GM23338 (cell line): ENCODE measurements around the gene MTMR6. TPM values are rescaled to one million over a fixed set of nuclear protein-coding genes. Genes with fewer than 3 reads are reported as not detected.

ENCODE experiments used
- ATAC-seq: fragments of 200-7000 bp; cut with Tn5 transposase; 3 replicates; pipeline ENCODE4 v1.9.1; 2020
- DNase-seq: peaks from one replicate; pipeline ENCODE4 v3.0.0-alpha.2; 2015; ENCODE audit warnings: low spot score
- H2AFZ ChIP-seq: fragments of 200-600 bp; sonication (generic); 2 replicates; pipeline ENCODE4 v1.8.0; 2016; ENCODE audit warnings: antibody characterized with exemption, mild to moderate bottlenecking, moderate library complexity
- H3F3A ChIP-seq: fragments of 200-600 bp; sonication (generic); replicated peaks from 2 replicates; pipeline ENCODE4 v1.8.0; 2017; ENCODE audit warnings: antibody characterized with exemption, mixed run types, low read depth
- H3K27ac ChIP-seq: fragments of 200-600 bp; sonication (generic); 2 replicates; pipeline ENCODE4 v1.6.1; 2016; ENCODE audit warnings: low read depth
- H3K27me3 ChIP-seq: fragments of 200-600 bp; sonication (generic); 2 replicates; pipeline ENCODE4 v1.8.0; 2016; ENCODE audit warnings: mild to moderate bottlenecking, mixed run types, moderate library complexity; ENCODE audit not compliant: insufficient read depth
- H3K36me3 ChIP-seq: fragments of 200-600 bp; sonication (generic); 2 replicates; pipeline ENCODE4 v1.8.0; 2016; ENCODE audit warnings: mild to moderate bottlenecking; ENCODE audit not compliant: insufficient read depth
- H3K4me1 ChIP-seq: fragments of 200-600 bp; sonication (generic); 2 replicates; pipeline ENCODE4 v1.8.0; 2016; ENCODE audit warnings: mild to moderate bottlenecking, moderate library complexity; ENCODE audit not compliant: insufficient read depth
- H3K4me2 ChIP-seq: fragments of 200-600 bp; sonication (generic); 2 replicates; pipeline ENCODE4 v1.7.1; 2017; ENCODE audit warnings: mixed run types
- H3K4me3 ChIP-seq: fragments of 200-600 bp; sonication (generic); 2 replicates; pipeline ENCODE4 v1.6.1; 2016; ENCODE audit warnings: mixed run types
- H3K79me2 ChIP-seq: fragments of 200-600 bp; sonication (generic); replicated peaks from 2 replicates; pipeline ENCODE4 v1.8.0; 2017; ENCODE audit warnings: mild to moderate bottlenecking; ENCODE audit not compliant: insufficient read depth
- H3K9me2 ChIP-seq: fragments of 200-600 bp; sonication (generic); 2 replicates; pipeline ENCODE4 v1.8.0; 2017; ENCODE audit not compliant: insufficient read depth
- H4K20me1 ChIP-seq: fragments of 200-600 bp; sonication (generic); replicated peaks from 2 replicates; pipeline ENCODE4 v1.8.0; 2017; ENCODE audit warnings: mild to moderate bottlenecking; ENCODE audit not compliant: insufficient read depth
- H3K27ac Mint-ChIP-seq: 2 replicates; pipeline ENCODE4 v1.8.0; 2020; ENCODE audit warnings: inconsistent platforms, mild to moderate bottlenecking, moderate library complexity, mixed read lengths
- H3K27me3 Mint-ChIP-seq: 3 replicates; pipeline ENCODE4 v1.8.0; 2022; ENCODE audit warnings: low read depth, mild to moderate bottlenecking, moderate library complexity, mixed read lengths, inconsistent platforms; ENCODE audit not compliant: insufficient read depth, poor library complexity
- H3K36me3 Mint-ChIP-seq: 3 replicates; pipeline ENCODE4 v1.8.0; 2021; ENCODE audit warnings: low read depth, mild to moderate bottlenecking, inconsistent platforms, moderate library complexity, mixed read lengths
- H3K4me1 Mint-ChIP-seq: 3 replicates; pipeline ENCODE4 v1.8.0; 2020; ENCODE audit warnings: mild to moderate bottlenecking, inconsistent platforms, mixed read lengths
- H3K4me3 Mint-ChIP-seq: 3 replicates; pipeline ENCODE4 v1.8.0; 2021; ENCODE audit warnings: moderate library complexity, mild to moderate bottlenecking, inconsistent platforms, mixed read lengths
- H3K9me3 Mint-ChIP-seq: 3 replicates; pipeline ENCODE4 v1.8.0; 2020; ENCODE audit warnings: moderate library complexity, mild to moderate bottlenecking, inconsistent platforms, mixed read lengths
- CREB1 ChIP-seq: fragments of 250-450 bp; sonication (Bioruptor Pico); IDR thresholded peaks from 2 replicates; pipeline ENCODE4 v1.5.0; 2020; ENCODE audit warnings: low read depth, mild to moderate bottlenecking, moderate library complexity
- ZNF331 ChIP-seq: fragments of 250-450 bp; sonication (Bioruptor Pico); IDR thresholded peaks from 2 replicates; pipeline ENCODE4 v1.5.0; 2020; ENCODE audit warnings: low read depth, mild to moderate bottlenecking, moderate library complexity
- ZNF462 ChIP-seq: fragments of 250-450 bp; sonication (Bioruptor Pico); IDR thresholded peaks from 2 replicates; pipeline ENCODE4 v1.5.0; 2020; ENCODE audit warnings: mild to moderate bottlenecking, moderate library complexity
- polyA plus RNA-seq: library from polyadenylated mRNA; unstranded; fragments of >200 nt; fragmentation: Nextera tagmentation; extraction: Ambion mirVana; gene quantifications from 2 replicates; pipeline ENCODE4 v1.2.1, GENCODE V29; 2016
- total RNA-seq: library from RNA; depleted of rRNA; stranded (reverse); fragments of >200 nt; shearing (Covaris generic); gene quantifications from 2 replicates; pipeline ENCODE4 v1.2.3, GENCODE V29; 2014
- TF ChIP-seq, protein P1 (sequence below), 2 experiments: fragments of 200-600 bp in 1 of 2; sonication (generic) in 1 of 2; conservative IDR thresholded peaks; 2 replicates each; pipeline versions ENCODE4 v1.5.1 to v1.6.1; 2016 to 2017; ENCODE audit warnings: antibody characterized with exemption in 2 of 2, low read depth in 2 of 2, mild to moderate bottlenecking in 2 of 2, moderate library complexity in 1 of 2

The MTMR6 gene
- total and polyA plus RNA-seq, 2 experiments from 2014 or later: 4.6 to 9.5 TPM

- Histone ChIP-seq H3K4me3 (no peak overlapping the region), H3K79me2 (no peaks in the 10 kb centered on the region), H3K36me3 (no peaks in the 10 kb centered on the region), H3K4me2 (no peak overlapping the region), H3K27me3 (no peaks in the 10 kb centered on the region), H3K4me1 (peaks cover 5% of the 10 kb centered on the region; the same call in 1 of the 2 replicates), H2AFZ (no peak overlapping the region), H3K27ac (no peak overlapping the region), H3F3A (no peaks in the 10 kb centered on the region), H4K20me1 (no peaks in the 10 kb centered on the region), H3K9me2 (no peaks in the 10 kb centered on the region)
- no peak overlapping the region for H3K27ac Mint-ChIP-seq
- no peaks in the 10 kb centered on the region for H3K27me3 Mint-ChIP-seq
- ATAC-seq (peak; percentile 75), DNase-seq (peak; percentile 68)
- H3K4me3 Mint-ChIP-seq: no peak overlapping the region
- peaks cover 2% of the 10 kb centered on the region; the same call in 2 of the 3 replicates for H3K36me3 Mint-ChIP-seq
- no peaks in the 10 kb centered on the region for H3K9me3 Mint-ChIP-seq
- peaks cover 2% of the 10 kb centered on the region; the same call in 2 of the 3 replicates for H3K4me1 Mint-ChIP-seq
- TF ChIP-seq, protein P1, sequence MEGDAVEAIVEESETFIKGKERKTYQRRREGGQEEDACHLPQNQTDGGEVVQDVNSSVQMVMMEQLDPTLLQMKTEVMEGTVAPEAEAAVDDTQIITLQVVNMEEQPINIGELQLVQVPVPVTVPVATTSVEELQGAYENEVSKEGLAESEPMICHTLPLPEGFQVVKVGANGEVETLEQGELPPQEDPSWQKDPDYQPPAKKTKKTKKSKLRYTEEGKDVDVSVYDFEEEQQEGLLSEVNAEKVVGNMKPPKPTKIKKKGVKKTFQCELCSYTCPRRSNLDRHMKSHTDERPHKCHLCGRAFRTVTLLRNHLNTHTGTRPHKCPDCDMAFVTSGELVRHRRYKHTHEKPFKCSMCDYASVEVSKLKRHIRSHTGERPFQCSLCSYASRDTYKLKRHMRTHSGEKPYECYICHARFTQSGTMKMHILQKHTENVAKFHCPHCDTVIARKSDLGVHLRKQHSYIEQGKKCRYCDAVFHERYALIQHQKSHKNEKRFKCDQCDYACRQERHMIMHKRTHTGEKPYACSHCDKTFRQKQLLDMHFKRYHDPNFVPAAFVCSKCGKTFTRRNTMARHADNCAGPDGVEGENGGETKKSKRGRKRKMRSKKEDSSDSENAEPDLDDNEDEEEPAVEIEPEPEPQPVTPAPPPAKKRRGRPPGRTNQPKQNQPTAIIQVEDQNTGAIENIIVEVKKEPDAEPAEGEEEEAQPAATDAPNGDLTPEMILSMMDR (conservative IDR thresholded peaks at IDR 0.05; ENCODE audit: low read depth in 2 of 2): peak; percentile 72 to 77
- TF ChIP-seq ZNF462 (CRISPR knock-in tag): no peak
These were observed 38.2 kb downstream of the MTMR6 start for GRCh38 chr13:25249001-25249543.

- Mint-ChIP-seq H3K4me1 (peaks cover 2% of the 10 kb centered on the region; the same call in 2 of the 3 replicates), H3K36me3 (peaks cover 5% of the 10 kb centered on the region; the same call in 1 of the 3 replicates), H3K9me3 (no peaks in the 10 kb centered on the region), H3K27ac (no peak overlapping the region), H3K4me3 (no peak overlapping the region), H3K27me3 (no peaks in the 10 kb centered on the region)
- Histone ChIP-seq H3K27me3 (no peaks in the 10 kb centered on the region), H4K20me1 (no peaks in the 10 kb centered on the region), H2AFZ (no peak overlapping the region), H3K27ac (no peak overlapping the region), H3K79me2 (no peaks in the 10 kb centered on the region), H3K4me2 (no peak overlapping the region), H3K9me2 (no peaks in the 10 kb centered on the region), H3K4me3 (no peak overlapping the region), H3K4me1 (peaks cover 5% of the 10 kb centered on the region; the same call in 1 of the 2 replicates), H3K36me3 (no peaks in the 10 kb centered on the region), H3F3A (no peaks in the 10 kb centered on the region)
- DNase-seq: no peak
- ATAC-seq: no peak
- TF ChIP-seq CREB1 (CRISPR knock-in tag): no peak
- TF ChIP-seq ZNF331: no peak
These were observed 39.2 kb downstream of the MTMR6 start for GRCh38 chr13:25248071-25248470.
